M059J (cell line): ENCODE measurements around the gene PSMD6. TPM values are rescaled to one million over a fixed set of nuclear protein-coding genes. Genes with fewer than 3 reads are reported as not detected.

Experiments used
- total RNA-seq: library from RNA; depleted of rRNA; stranded (reverse); fragments of >200 nt; shearing (Covaris generic); gene quantifications from 2 replicates; pipeline ENCODE4 v1.2.3, GENCODE V29; 2014; rRNA removed

The PSMD6 gene
- total RNA-seq, 1 experiment from 2014 or later = 85.1 TPM

Other genes starting within 250 kb of the PSMD6 start
- not detected in 2 replicates for gene C3orf49, start 204.2 kb downstream of the PSMD6 start, total RNA-seq
- gene THOC7, start 159.7 kb downstream of the PSMD6 start, total RNA-seq = 43.6 and 61.4 TPM in 2 replicates
- 3.2 and 5.4 TPM in 2 replicates for gene ATXN7, start 159.6 kb downstream of the PSMD6 start, total RNA-seq
- not detected in 2 replicates for gene SCAANT1, start 111.1 kb downstream of the PSMD6 start, total RNA-seq
- 3.2 and 5.3 TPM in 2 replicates for gene PRICKLE2, start 202.0 kb upstream of the PSMD6 start, total RNA-seq